Transverse colon (tissue), 4 donors: ENCODE data around the gene TMEM117.

Source experiments
- CTCF ChIP-seq, 5 experiments: fragments of 200-600 bp in 3 of 5; fragments of 450-650 bp in 2 of 5; sonication (generic) in 3 of 5; IDR thresholded peaks; 1 replicate in 2 of 5; 2 replicates in 3 of 5; pipeline ENCODE4 v1.5.1; 2016 to 2017; ENCODE audit warnings: antibody characterized with exemption in 5 of 5, inconsistent platforms in 3 of 5, mild to moderate bottlenecking in 2 of 5, moderate library complexity in 1 of 5
- EP300 ChIP-seq: sonication (generic); formaldehyde crosslinking; IDR thresholded peaks from one replicate; pipeline ENCODE4 v1.6.1; 2017; ENCODE audit warnings: antibody characterized with exemption, low read depth
- POLR2A ChIP-seq: fragments of 450-650 bp; IDR thresholded peaks from one replicate; pipeline ENCODE4 v1.6.1; 2016; ENCODE audit warnings: antibody characterized with exemption, mild to moderate bottlenecking, moderate library complexity
- POLR2AphosphoS5 ChIP-seq, 3 donors: sonication (generic); formaldehyde crosslinking; IDR thresholded peaks; one replicate each; pipeline ENCODE4 v1.6.1; 2016; ENCODE audit warnings: antibody characterized with exemption in 3 of 3

GRCh38 chr12:43807386-43807785 lies 28.5 kb upstream of the TMEM117 start:
- no peak for TF ChIP-seq CTCF (IDR thresholded peaks at IDR 0.05)
- TF ChIP-seq POLR2A, result no peak
- no peak for TF ChIP-seq EP300
- no peak for TF ChIP-seq POLR2AphosphoS5 (IDR thresholded peaks at IDR 0.05)
